Fibroblast of mammary gland (primary cell): ENCODE measurements around the gene CFAP221.

Experiments used
- DNase-seq: peaks from one replicate; pipeline ENCODE4 v3.0.0-alpha.2; 2010; ENCODE audit warnings: low read depth
- H3K4me3 ChIP-seq: 2 replicates; pipeline ENCODE4 v1.5.1; 2011; ENCODE audit warnings: low read depth, mild to moderate bottlenecking, low read length, moderate library complexity; ENCODE audit not compliant: control insufficient read depth
- CTCF ChIP-seq: conservative IDR thresholded peaks from 2 replicates; pipeline ENCODE4 v1.5.1; 2011; ENCODE audit warnings: low read depth, low read length, inconsistent platforms; ENCODE audit not compliant: control insufficient read depth, insufficient read depth

Gene CFAP221

GRCh38 chr2:119522671-119523070 lies 21.6 kb upstream of the CFAP221 start:
- H3K4me3 ChIP-seq = no peak overlapping the region
- no peak for TF ChIP-seq CTCF
- no peak for DNase-seq

GRCh38 chr2:119523383-119523951 lies 20.8 kb upstream of the CFAP221 start:
- no peak for DNase-seq
- no peak overlapping the region for H3K4me3 ChIP-seq
- TF ChIP-seq CTCF = no peak

GRCh38 chr2:119523952-119524694 lies 20.1 kb upstream of the CFAP221 start, which contains the start of gene SCTR:
TSS of gene SCTR (minus strand) at chr2:119524483. CDS start at chr2:119524226, 257 bp downstream.
- no peak for DNase-seq
- TF ChIP-seq CTCF = no peak

GRCh38 chr2:119525614-119526013 lies 18.6 kb upstream of the CFAP221 start:
- H3K4me3 ChIP-seq = no peak overlapping the region
- no peak for TF ChIP-seq CTCF
- no peak for DNase-seq

More at GRCh38 chr2:119523952-119524694, 20.1 kb upstream of the CFAP221 start, which contains the start of gene SCTR:
- no peak within 1 kb of the TSS for H3K4me3 ChIP-seq

GRCh38 chr2:119527999-119528398 lies 16.2 kb upstream of the CFAP221 start:
- no peak for DNase-seq
- no peak overlapping the region for H3K4me3 ChIP-seq
- TF ChIP-seq CTCF = no peak

- TF ChIP-seq CTCF = no peak
- DNase-seq = no peak
- H3K4me3 ChIP-seq = no peak overlapping the region
Measured at GRCh38 chr2:119531292-119531691, 13.0 kb upstream of the CFAP221 start.
